Right lobe of liver (tissue), 6 donors: ENCODE measurements around the gene FGFR2. TPM values are rescaled to one million over a fixed set of nuclear protein-coding genes. Genes with fewer than 3 reads are reported as not detected.
"Not testable (repeated sequence)": the region's sequence is repeated elsewhere in the genome, so short reads cannot be mapped to it uniquely, and the experiment has no call there.

ENCODE experiments used
- ATAC-seq, 4 donors: fragments of 200-7000 bp; cut with Tn5 transposase; one replicate each; pipeline ENCODE4 v1.9.1; 2020; ENCODE audit warnings: mild to moderate bottlenecking in 4 of 4, moderate library complexity in 4 of 4
- DNase-seq, 3 donors: peaks; one replicate each; pipeline ENCODE4 v3.0.0-alpha.2; 2020
- H3K27ac ChIP-seq, 3 donors: fragments of 200-600 bp; one replicate each; pipeline ENCODE4 v1.8.0; 2022
- H3K27me3 ChIP-seq, 2 donors: fragments of 200-600 bp; one replicate each; pipeline ENCODE4 v1.8.0; 2022
- H3K36me3 ChIP-seq, 4 donors: fragments of 200-600 bp; sonication (generic) in 1 of 4; one replicate each; pipeline versions ENCODE4 v1.5.1 to v1.8.0; 2017 to 2022; ENCODE audit warnings: control low read depth in 1 of 4
- H3K4me1 ChIP-seq, 4 donors: fragments of 200-600 bp; sonication (generic) in 1 of 4; one replicate each; pipeline versions ENCODE4 v1.5.1 to v1.8.0; 2017 to 2022; ENCODE audit warnings: control low read depth in 1 of 4
- H3K4me3 ChIP-seq, 3 donors: fragments of 200-600 bp; one replicate each; pipeline ENCODE4 v1.8.0; 2022
- H3K9me3 ChIP-seq, 4 donors: fragments of 200-600 bp; sonication (generic) in 1 of 4; one replicate each; pipeline versions ENCODE4 v1.5.1 to v1.8.0; 2017 to 2022; ENCODE audit warnings: control low read depth in 1 of 4
- CTCF ChIP-seq, 4 donors: fragments of 200-600 bp in 3 of 4; fragments of 450-650 bp in 1 of 4; IDR thresholded peaks; one replicate each; pipeline versions ENCODE4 v1.5.1 to v1.8.0; 2016 to 2022; ENCODE audit warnings: antibody characterized with exemption in 4 of 4, mild to moderate bottlenecking in 2 of 4
- POLR2A ChIP-seq: fragments of 450-650 bp; IDR thresholded peaks from one replicate; pipeline ENCODE4 v1.6.1; 2017; ENCODE audit warnings: antibody characterized with exemption, mild to moderate bottlenecking
- WGBS: methylation state at CpG from one replicate; pipeline ENCODE4 v1.1.6; 2018; ENCODE audit warnings: low coverage, low lambda C conversion rate; ENCODE audit not compliant: insufficient coverage; ENCODE audit errors: missing lambda C conversion rate; 5-methylcytosine and 5-hydroxymethylcytosine counted together
- intact Hi-C, 2 donors: fragments of 100-400 bp; cut with DNase I; formaldehyde crosslinking; loops; one replicate each; pipeline versions ENCODE4 v1.11.2 to v1.14.1; 2022
- total RNA-seq, 6 experiments: library from RNA; depleted of rRNA in 2 of 6; stranded (reverse); fragments of >200 nt in 2 of 6; fragmentation: NEBNext Ultra II Directional in 3 of 6; extraction: Animal tissue kit (Norgen Biotek cat#: 25700) in 3 of 6; gene quantifications; one replicate each; pipeline versions ENCODE4 v1.1.0 to v1.2.4, GENCODE V29; 2016 to 2023
- donor health status: DM: no; HTN: yes; CAD: no.
- donor health status: DM: no; HTN: no; CAD: no.
- donor health status: DM: no; HTN: no; CAD: no.
- donor health status: DM: no; HTN: yes; CAD: no.
- donor health status: DM: no; HTN: yes; CAD: no.

FGFR2 gene
- total RNA-seq, 6 experiments from 2014 or later, result 14.4 to 33.7 (median 23.0) TPM

GRCh38 chr10:121566755-121567154 lies 31.5 kb downstream of the FGFR2 start:
- no peak for TF ChIP-seq POLR2A
- no peak for TF ChIP-seq CTCF (IDR thresholded peaks at IDR 0.05)
- Histone ChIP-seq H3K4me3 (no peak overlapping the region), H3K4me1 (peaks cover 0 to 7% (median 0%) of the 10 kb centered on the region in 4 donors), H3K27me3 (no peaks in the 10 kb centered on the region), H3K36me3 (no peaks in the 10 kb centered on the region), H3K27ac (no peak overlapping the region), H3K9me3 (no peaks in the 10 kb centered on the region)
- DNase-seq, result no peak
- intact Hi-C loops, result no loop called here
- ATAC-seq, result no peak
- 80% methylated on average over 1 of the region's 6 CpGs for WGBS

- 70% methylated on average over 10 of the region's 11 CpGs for WGBS
- DNase-seq, result no peak
Measured at GRCh38 chr10:121559326-121560026, 38.8 kb downstream of the FGFR2 start.

DNA sequence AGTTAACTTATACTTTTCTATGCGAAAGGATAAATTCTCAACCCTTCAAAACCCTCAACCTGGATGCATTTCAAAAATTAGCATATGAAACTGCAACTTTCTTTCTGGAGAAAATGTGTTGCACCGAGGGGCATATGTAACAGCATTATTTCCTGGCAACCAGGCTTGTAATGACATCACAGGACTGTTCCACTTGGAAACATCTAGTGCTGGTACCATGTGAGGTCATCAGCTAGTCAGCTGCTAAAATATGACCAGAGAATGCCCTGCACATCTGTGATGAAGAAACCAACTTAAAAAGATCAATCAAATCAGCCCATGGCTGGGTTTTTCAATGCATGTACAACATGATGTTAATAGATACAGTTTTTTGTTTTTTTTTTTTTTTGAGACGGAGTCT lies 40.0 kb downstream of the FGFR2 start:
- intact Hi-C loops, result no loop called here
- H3K9me3 ChIP-seq, result no peaks in the 10 kb centered on the region
- no peaks in the 10 kb centered on the region for H3K36me3 ChIP-seq
- no peaks in the 10 kb centered on the region for H3K4me1 ChIP-seq
- H3K27me3 ChIP-seq, result no peaks in the 10 kb centered on the region
- DNase-seq (no peak), ATAC-seq (no peak)
- H3K27ac ChIP-seq, result no peak overlapping the region
- 75% methylated on average over 3 of the region's 3 CpGs for WGBS
- H3K4me3 ChIP-seq, result no peak overlapping the region
- TF ChIP-seq CTCF (IDR thresholded peaks at IDR 0.05) (no peak), POLR2A (no peak)

More at GRCh38 chr10:121559326-121560026, 38.8 kb downstream of the FGFR2 start:
- no peak for TF ChIP-seq POLR2A
- no peak for TF ChIP-seq CTCF (IDR thresholded peaks at IDR 0.05)
- no peak overlapping the region for H3K4me3 ChIP-seq
- ATAC-seq, result no peak
- no peaks in the 10 kb centered on the region for H3K27me3 ChIP-seq
- no peaks in the 10 kb centered on the region for H3K9me3 ChIP-seq
- H3K4me1 ChIP-seq, result no peaks in the 10 kb centered on the region
- intact Hi-C loops, result no loop called here
- no peaks in the 10 kb centered on the region for H3K36me3 ChIP-seq
- H3K27ac ChIP-seq, result no peak overlapping the region

GRCh38 chr10:121556918-121557573 lies 41.2 kb downstream of the FGFR2 start:
- 79% methylated on average over 6 of the region's 6 CpGs for WGBS
- Histone ChIP-seq H3K27me3 (no peaks in the 10 kb centered on the region), H3K36me3 (no peaks in the 10 kb centered on the region), H3K4me1 (no peaks in the 10 kb centered on the region), H3K4me3 (no peak overlapping the region), H3K27ac (no peak overlapping the region), H3K9me3 (no peaks in the 10 kb centered on the region)
- ATAC-seq (no peak), DNase-seq (no peak)
- TF ChIP-seq POLR2A, result no peak
- intact Hi-C loops, result no loop called here

DNA sequence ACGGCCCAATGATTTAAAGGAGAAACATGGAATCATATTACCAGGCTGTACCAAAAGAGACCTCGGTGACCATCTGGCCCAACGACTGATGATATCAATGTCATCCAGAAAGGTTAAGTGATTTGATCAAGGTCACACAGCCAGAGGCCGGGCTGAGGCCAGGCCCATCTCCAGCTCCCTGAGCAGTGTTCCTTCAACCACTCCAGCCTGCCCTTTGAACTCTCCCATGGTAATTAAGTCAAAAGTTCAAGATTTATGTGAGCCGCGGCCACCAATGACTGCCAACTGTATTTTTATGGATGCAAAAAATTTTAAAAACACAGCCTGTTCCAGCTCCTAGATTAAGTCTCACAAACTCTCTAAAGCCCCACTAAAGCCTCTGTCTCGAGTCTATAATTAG lies 41.8 kb downstream of the FGFR2 start:
- no peak overlapping the region for H3K4me3 ChIP-seq
- intact Hi-C loops, result no loop called here
- TF ChIP-seq CTCF (IDR thresholded peaks at IDR 0.05) (no peak), POLR2A (no peak)
- no peak overlapping the region for H3K27ac ChIP-seq
- H3K9me3 ChIP-seq, result no peaks in the 10 kb centered on the region
- ATAC-seq (no peak), DNase-seq (no peak)
- no peaks in the 10 kb centered on the region for H3K36me3 ChIP-seq
- WGBS, result 79% methylated on average over 7 of the region's 7 CpGs
- H3K27me3 ChIP-seq, result no peaks in the 10 kb centered on the region
- H3K4me1 ChIP-seq, result no peaks in the 10 kb centered on the region

- H3K4me3 ChIP-seq, ATAC-seq, DNase-seq, H3K4me1 ChIP-seq, H3K27ac ChIP-seq, H3K27me3 ChIP-seq, H3K9me3 ChIP-seq, H3K36me3 ChIP-seq, intact Hi-C loops: not testable (repeated sequence)
- WGBS, result 62% methylated on average over 7 of the region's 9 CpGs
Measured at GRCh38 chr10:121554916-121555315, 43.3 kb downstream of the FGFR2 start.
